ENCODE data around the gene HEMGN.

DNA sequence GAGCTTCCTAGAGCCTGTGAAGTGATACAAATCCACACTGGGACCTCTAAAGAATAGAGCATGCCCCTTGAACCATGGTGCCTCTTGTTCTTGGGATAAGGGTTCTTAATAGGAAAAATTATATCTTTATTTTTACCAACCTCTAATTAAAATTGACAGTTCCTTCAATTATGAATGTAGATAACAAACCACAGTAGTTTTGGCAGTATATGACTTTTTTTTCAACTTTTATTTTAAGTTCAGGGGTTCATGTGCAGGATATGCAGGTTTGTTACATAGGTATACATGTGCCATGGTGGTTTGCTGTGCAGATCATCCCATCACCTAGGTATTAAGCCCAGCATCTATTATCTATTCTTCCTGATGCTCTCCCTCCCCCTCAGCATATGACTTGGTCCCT, 974 bp downstream of the HEMGN start:
- TF ChIP-seq, protein P1, sequence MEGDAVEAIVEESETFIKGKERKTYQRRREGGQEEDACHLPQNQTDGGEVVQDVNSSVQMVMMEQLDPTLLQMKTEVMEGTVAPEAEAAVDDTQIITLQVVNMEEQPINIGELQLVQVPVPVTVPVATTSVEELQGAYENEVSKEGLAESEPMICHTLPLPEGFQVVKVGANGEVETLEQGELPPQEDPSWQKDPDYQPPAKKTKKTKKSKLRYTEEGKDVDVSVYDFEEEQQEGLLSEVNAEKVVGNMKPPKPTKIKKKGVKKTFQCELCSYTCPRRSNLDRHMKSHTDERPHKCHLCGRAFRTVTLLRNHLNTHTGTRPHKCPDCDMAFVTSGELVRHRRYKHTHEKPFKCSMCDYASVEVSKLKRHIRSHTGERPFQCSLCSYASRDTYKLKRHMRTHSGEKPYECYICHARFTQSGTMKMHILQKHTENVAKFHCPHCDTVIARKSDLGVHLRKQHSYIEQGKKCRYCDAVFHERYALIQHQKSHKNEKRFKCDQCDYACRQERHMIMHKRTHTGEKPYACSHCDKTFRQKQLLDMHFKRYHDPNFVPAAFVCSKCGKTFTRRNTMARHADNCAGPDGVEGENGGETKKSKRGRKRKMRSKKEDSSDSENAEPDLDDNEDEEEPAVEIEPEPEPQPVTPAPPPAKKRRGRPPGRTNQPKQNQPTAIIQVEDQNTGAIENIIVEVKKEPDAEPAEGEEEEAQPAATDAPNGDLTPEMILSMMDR (IDR thresholded peaks at IDR 0.05) = no peak
- TF ChIP-seq POLR2A (IDR thresholded peaks at IDR 0.05) = no peak
- TF ChIP-seq POLR2AphosphoS5 (IDR thresholded peaks at IDR 0.05) = no peak

Measured in breast epithelium (tissue), 3 donors.